Measurements from ENCODE around the gene VMO1.
A peak's percentile ranks its signal among the peaks of the same experiment; 100 is the strongest.

Gene VMO1

DNA sequence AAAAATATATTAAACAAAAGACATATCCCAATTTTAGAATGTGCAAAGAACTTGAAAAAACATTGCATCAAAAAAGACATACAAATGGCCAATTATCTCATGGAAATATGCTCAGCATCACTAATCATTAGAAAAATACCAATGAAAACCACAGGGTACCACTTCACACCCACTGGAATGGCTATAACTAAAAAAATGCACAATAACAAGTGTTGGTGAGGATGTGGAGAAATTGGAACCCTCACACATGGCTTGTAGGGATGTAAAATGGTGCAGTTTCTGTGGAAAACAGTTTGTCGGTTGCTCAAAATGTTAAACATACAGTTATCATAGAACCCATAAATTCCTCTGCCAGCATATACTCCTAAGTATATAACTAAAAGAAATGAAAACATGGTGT lies 9.0 kb upstream of the VMO1 start:
- H3K36me3 ChIP-seq (ENCODE audit: insufficient read depth, low read length) = peaks cover 17% of the 10 kb centered on the region
- H3K9me2 ChIP-seq (ENCODE audit: low read depth, low read length) = no peaks in the 10 kb centered on the region
- no peak overlapping the region for H3K27ac ChIP-seq (ENCODE audit: low read depth, low read length, poor library complexity, severe bottlenecking)
- H3K9me3 ChIP-seq (ENCODE audit: low read length) = no peaks in the 10 kb centered on the region
- no peak overlapping the region; the same call in 1 of the 2 replicates for H3K4me2 ChIP-seq (ENCODE audit: low read length)
- H3K27me3 ChIP-seq (ENCODE audit: insufficient read depth, low read length) = no peaks in the 10 kb centered on the region
- no peaks in the 10 kb centered on the region for H4K20me1 ChIP-seq (ENCODE audit: insufficient read depth, low read length)
- peak overlapping the region; percentile 89 for H2AFZ ChIP-seq (ENCODE audit: low read length)
- H3K79me2 ChIP-seq (ENCODE audit: insufficient read depth, low read length) = peaks cover 4% of the 10 kb centered on the region; the same call in 1 of the 2 replicates
- no peaks in the 10 kb centered on the region for H3F3A ChIP-seq (ENCODE audit: insufficient read depth, low read length)
- peaks cover 20% of the 10 kb centered on the region for H3K4me1 ChIP-seq (ENCODE audit: insufficient read depth, low read length, severe bottlenecking)
- no peak overlapping the region for H3K4me3 ChIP-seq (ENCODE audit: low read depth, low read length, poor library complexity, severe bottlenecking)
- H3K9ac ChIP-seq (ENCODE audit: low read length) = no peak overlapping the region
- TF ChIP-seq, protein P1, sequence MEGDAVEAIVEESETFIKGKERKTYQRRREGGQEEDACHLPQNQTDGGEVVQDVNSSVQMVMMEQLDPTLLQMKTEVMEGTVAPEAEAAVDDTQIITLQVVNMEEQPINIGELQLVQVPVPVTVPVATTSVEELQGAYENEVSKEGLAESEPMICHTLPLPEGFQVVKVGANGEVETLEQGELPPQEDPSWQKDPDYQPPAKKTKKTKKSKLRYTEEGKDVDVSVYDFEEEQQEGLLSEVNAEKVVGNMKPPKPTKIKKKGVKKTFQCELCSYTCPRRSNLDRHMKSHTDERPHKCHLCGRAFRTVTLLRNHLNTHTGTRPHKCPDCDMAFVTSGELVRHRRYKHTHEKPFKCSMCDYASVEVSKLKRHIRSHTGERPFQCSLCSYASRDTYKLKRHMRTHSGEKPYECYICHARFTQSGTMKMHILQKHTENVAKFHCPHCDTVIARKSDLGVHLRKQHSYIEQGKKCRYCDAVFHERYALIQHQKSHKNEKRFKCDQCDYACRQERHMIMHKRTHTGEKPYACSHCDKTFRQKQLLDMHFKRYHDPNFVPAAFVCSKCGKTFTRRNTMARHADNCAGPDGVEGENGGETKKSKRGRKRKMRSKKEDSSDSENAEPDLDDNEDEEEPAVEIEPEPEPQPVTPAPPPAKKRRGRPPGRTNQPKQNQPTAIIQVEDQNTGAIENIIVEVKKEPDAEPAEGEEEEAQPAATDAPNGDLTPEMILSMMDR (IDR thresholded peaks at IDR 0.05; ENCODE audit: low read length) = no peak
- TF ChIP-seq EZH2 (IDR thresholded peaks at IDR 0.05; ENCODE audit: borderline replicate concordance, low read length) = no peak

DNA sequence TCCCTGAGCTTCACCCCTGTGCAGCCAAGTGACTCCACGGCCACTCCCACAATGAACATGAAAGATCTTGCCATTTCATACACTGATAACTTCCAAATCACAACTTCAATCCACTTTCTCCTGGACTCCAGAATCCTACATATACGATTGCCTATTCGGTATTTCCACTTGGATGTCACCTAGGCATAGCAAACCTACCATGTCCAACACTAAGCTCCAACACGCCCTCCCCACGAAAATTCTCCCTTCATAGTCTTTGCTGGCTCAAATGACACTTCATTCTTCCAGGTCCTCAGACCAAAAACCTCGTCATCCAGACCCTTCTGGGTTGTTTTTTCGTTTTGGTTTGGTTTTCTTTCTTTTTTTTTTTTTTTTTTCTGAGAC lies 4.5 kb upstream of the VMO1 start:
- Histone ChIP-seq H3K79me2 (ENCODE audit: insufficient read depth, low read length) (no peaks in the 10 kb centered on the region), H3K9me2 (ENCODE audit: low read depth, low read length) (no peaks in the 10 kb centered on the region), H3K27me3 (ENCODE audit: insufficient read depth, low read length) (peaks cover 5% of the 10 kb centered on the region; the same call in 1 of the 2 replicates), H3K9me3 (ENCODE audit: low read length) (no peaks in the 10 kb centered on the region), H2AFZ (ENCODE audit: low read length) (no peak overlapping the region), H3K4me3 (ENCODE audit: low read depth, low read length, poor library complexity, severe bottlenecking) (peak overlapping the region; percentile 68), H4K20me1 (ENCODE audit: insufficient read depth, low read length) (no peaks in the 10 kb centered on the region), H3F3A (ENCODE audit: insufficient read depth, low read length) (no peaks in the 10 kb centered on the region), H3K4me2 (ENCODE audit: low read length) (peak overlapping the region; percentile 100), H3K9ac (ENCODE audit: low read length) (peak overlapping the region; percentile 72; the same call in 1 of the 2 replicates), H3K27ac (ENCODE audit: low read depth, low read length, poor library complexity, severe bottlenecking) (no peak overlapping the region), H3K36me3 (ENCODE audit: insufficient read depth, low read length) (no peaks in the 10 kb centered on the region), H3K4me1 (ENCODE audit: insufficient read depth, low read length, severe bottlenecking) (peaks cover 19% of the 10 kb centered on the region)
- TF ChIP-seq EZH2 (IDR thresholded peaks at IDR 0.05; ENCODE audit: borderline replicate concordance, low read length) = no peak
- TF ChIP-seq, protein P1 (IDR thresholded peaks at IDR 0.05; ENCODE audit: low read length) = no peak

GRCh38 chr17:4789951-4790704 lies 4.0 kb upstream of the VMO1 start:
- TF ChIP-seq EZH2 (IDR thresholded peaks at IDR 0.05; ENCODE audit: borderline replicate concordance, low read length) = no peak
- TF ChIP-seq, protein P1 (IDR thresholded peaks at IDR 0.05; ENCODE audit: low read length) = peak; percentile 75
- no peak overlapping the region for H3K27ac ChIP-seq (ENCODE audit: low read depth, low read length, poor library complexity, severe bottlenecking)
- no peaks in the 10 kb centered on the region for H3K9me3 ChIP-seq (ENCODE audit: low read length)
- no peaks in the 10 kb centered on the region for H3K36me3 ChIP-seq (ENCODE audit: insufficient read depth, low read length)
- no peaks in the 10 kb centered on the region for H3F3A ChIP-seq (ENCODE audit: insufficient read depth, low read length)
- no peaks in the 10 kb centered on the region for H3K79me2 ChIP-seq (ENCODE audit: insufficient read depth, low read length)
- peaks cover 5% of the 10 kb centered on the region; the same call in 1 of the 2 replicates for H3K27me3 ChIP-seq (ENCODE audit: insufficient read depth, low read length)
- H3K4me3 ChIP-seq (ENCODE audit: low read depth, low read length, poor library complexity, severe bottlenecking) = peak overlapping the region; percentile 68
- peaks cover 17% of the 10 kb centered on the region for H3K4me1 ChIP-seq (ENCODE audit: insufficient read depth, low read length, severe bottlenecking)
- H3K9ac ChIP-seq (ENCODE audit: low read length) = peak overlapping the region; percentile 72
- peak overlapping the region; percentile 100 for H3K4me2 ChIP-seq (ENCODE audit: low read length)
- no peaks in the 10 kb centered on the region for H3K9me2 ChIP-seq (ENCODE audit: low read depth, low read length)
- no peak overlapping the region; the same call in 1 of the 2 replicates for H2AFZ ChIP-seq (ENCODE audit: low read length)
- no peaks in the 10 kb centered on the region for H4K20me1 ChIP-seq (ENCODE audit: insufficient read depth, low read length)

All from OCI-LY1 (cell line).